Fibroblast of lung (primary cell): ENCODE results near the gene SOX12. TPM values are rescaled to one million over a fixed set of nuclear protein-coding genes. Genes with fewer than 3 reads are reported as not detected.

Experiments
- DNase-seq, 2 donors: peaks; one replicate each; pipeline versions ENCODE4 v3.0.0 to v3.0.0-alpha.2; 2010; ENCODE audit warnings: low read depth in 2 of 2
- H2AFZ ChIP-seq: 2 replicates; pipeline ENCODE4 v1.5.1; 2012; ENCODE audit warnings: low read length, control low read depth, inconsistent platforms
- H3K27ac ChIP-seq: 2 replicates; pipeline ENCODE4 v1.5.1; 2011; ENCODE audit warnings: low read length, control low read depth; ENCODE audit not compliant: insufficient read depth
- H3K27me3 ChIP-seq: 2 replicates; pipeline ENCODE4 v1.5.1; 2011; ENCODE audit warnings: mild to moderate bottlenecking, low read length; ENCODE audit not compliant: control insufficient read depth, insufficient read depth
- H3K36me3 ChIP-seq: 2 replicates; pipeline ENCODE4 v1.5.1; 2011; ENCODE audit warnings: low read length; ENCODE audit not compliant: control insufficient read depth, insufficient read depth
- H3K4me1 ChIP-seq: 2 replicates; pipeline ENCODE4 v1.5.1; 2011; ENCODE audit warnings: low read length; ENCODE audit not compliant: control insufficient read depth, insufficient read depth; ENCODE audit errors: extremely low read depth
- H3K4me2 ChIP-seq: 2 replicates; pipeline ENCODE4 v1.5.1; 2011; ENCODE audit warnings: low read length, control low read depth; ENCODE audit not compliant: insufficient read depth; ENCODE audit errors: extremely low read depth
- H3K4me3 ChIP-seq, 4 experiments: fragments of 200-600 bp in 1 of 4; sonication (generic) in 1 of 4; replicated peaks in 1 of 4; 2 replicates each; pipeline ENCODE4 v1.5.1; 2011 to 2016; ENCODE audit warnings: low read length in 4 of 4, low read depth in 3 of 4, mild to moderate bottlenecking in 3 of 4, control low read depth in 2 of 4, inconsistent platforms in 1 of 4, mixed read lengths in 1 of 4; ENCODE audit not compliant: insufficient read depth in 1 of 4; ENCODE audit errors: control extremely low read depth in 1 of 4
- H3K79me2 ChIP-seq: 2 replicates; pipeline ENCODE4 v1.5.1; 2012; ENCODE audit warnings: mild to moderate bottlenecking, low read length, inconsistent platforms; ENCODE audit not compliant: control insufficient read depth, insufficient read depth
- H3K9ac ChIP-seq: 2 replicates; pipeline ENCODE4 v1.5.1; 2011; ENCODE audit warnings: mild to moderate bottlenecking, low read length, control low read depth; ENCODE audit not compliant: insufficient read depth
- H3K9me3 ChIP-seq: 2 replicates; pipeline ENCODE4 v1.5.1; 2012; ENCODE audit warnings: low read depth, low read length; ENCODE audit not compliant: control insufficient read depth, insufficient read depth
- H4K20me1 ChIP-seq: 2 replicates; pipeline ENCODE4 v1.5.1; 2011; ENCODE audit warnings: low read length; ENCODE audit not compliant: control insufficient read depth, insufficient read depth; ENCODE audit errors: extremely low read depth
- EZH2 ChIP-seq: IDR thresholded peaks from 2 replicates; pipeline ENCODE4 v1.5.1; 2012; ENCODE audit warnings: low read length, control low read depth, mild to moderate bottlenecking; ENCODE audit errors: missing control alignments
- polyA plus RNA-seq, 2 donors: library from polyadenylated mRNA; depleted of rRNA in 1 of 2; stranded (reverse) in 1 of 2; unstranded in 1 of 2; fragments of >200 nt; gene quantifications; 2 replicates each; pipeline ENCODE4 v1.2.1, GENCODE V29; 2011 to 2012; ENCODE audit warnings: missing spikeins in 1 of 2
- total RNA-seq: library from RNA; depleted of rRNA; stranded (reverse); fragments of >200 nt; gene quantifications from 2 replicates; pipeline ENCODE4 v1.2.1, GENCODE V29; 2014
- TF ChIP-seq, protein P1 (sequence below), 2 donors: IDR thresholded peaks in 1 of 2; conservative IDR thresholded peaks in 1 of 2; 1 replicate in 1 of 2; 2 replicates in 1 of 2; pipeline ENCODE4 v1.5.1; 2011 to 2012; ENCODE audit warnings: low read length in 2 of 2, control low read depth in 1 of 2, inconsistent platforms in 1 of 2, low read depth in 1 of 2, mild to moderate bottlenecking in 1 of 2

Gene SOX12
- total and polyA plus RNA-seq, 2 donors (not counting 1 experiment from before 2014, with no cell fraction given) = 4.0 to 7.3 TPM

DNA sequence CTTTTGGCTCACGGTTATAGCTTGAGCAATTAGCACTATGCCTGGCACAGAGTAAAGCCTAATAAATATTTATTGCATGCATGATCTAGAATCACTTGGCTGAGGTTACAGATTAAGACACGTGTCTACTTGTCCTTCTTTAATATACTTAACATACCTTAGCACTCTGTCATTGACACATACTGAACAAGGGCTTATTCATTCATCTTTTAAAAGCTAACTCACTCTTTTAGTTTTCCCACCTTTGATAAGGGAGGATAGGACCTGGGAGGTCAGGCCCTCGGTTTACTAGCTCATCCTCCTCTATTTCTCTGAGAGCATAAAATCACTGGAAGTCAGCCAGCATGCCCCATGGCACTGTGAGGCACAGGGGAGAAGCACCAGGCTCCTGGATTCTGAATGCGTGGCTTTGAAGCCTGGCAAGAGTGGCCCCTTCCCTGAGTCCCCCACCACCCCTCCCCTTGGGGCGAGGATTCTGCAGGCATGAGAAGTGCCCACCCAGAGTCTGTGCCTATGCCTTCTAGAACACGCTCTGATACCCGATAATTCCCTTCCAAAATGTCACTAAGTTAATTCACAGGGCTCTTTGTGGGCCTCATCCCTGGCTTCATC, 16.8 kb upstream of the SOX12 start:
- DNase-seq = no peak
- Histone ChIP-seq H3K9ac (no peak overlapping the region), H3K4me2 (no peak overlapping the region), H3K36me3 (no peaks in the 10 kb centered on the region), H3K79me2 (no peaks in the 10 kb centered on the region), H4K20me1 (no peaks in the 10 kb centered on the region), H3K27me3 (no peaks in the 10 kb centered on the region), H3K9me3 (no peaks in the 10 kb centered on the region), H2AFZ (no peak overlapping the region), H3K27ac (peak overlapping the region; percentile 97), H3K4me3 (no peak overlapping the region), H3K4me1 (peaks cover 9% of the 10 kb centered on the region)
- TF ChIP-seq, protein P1, sequence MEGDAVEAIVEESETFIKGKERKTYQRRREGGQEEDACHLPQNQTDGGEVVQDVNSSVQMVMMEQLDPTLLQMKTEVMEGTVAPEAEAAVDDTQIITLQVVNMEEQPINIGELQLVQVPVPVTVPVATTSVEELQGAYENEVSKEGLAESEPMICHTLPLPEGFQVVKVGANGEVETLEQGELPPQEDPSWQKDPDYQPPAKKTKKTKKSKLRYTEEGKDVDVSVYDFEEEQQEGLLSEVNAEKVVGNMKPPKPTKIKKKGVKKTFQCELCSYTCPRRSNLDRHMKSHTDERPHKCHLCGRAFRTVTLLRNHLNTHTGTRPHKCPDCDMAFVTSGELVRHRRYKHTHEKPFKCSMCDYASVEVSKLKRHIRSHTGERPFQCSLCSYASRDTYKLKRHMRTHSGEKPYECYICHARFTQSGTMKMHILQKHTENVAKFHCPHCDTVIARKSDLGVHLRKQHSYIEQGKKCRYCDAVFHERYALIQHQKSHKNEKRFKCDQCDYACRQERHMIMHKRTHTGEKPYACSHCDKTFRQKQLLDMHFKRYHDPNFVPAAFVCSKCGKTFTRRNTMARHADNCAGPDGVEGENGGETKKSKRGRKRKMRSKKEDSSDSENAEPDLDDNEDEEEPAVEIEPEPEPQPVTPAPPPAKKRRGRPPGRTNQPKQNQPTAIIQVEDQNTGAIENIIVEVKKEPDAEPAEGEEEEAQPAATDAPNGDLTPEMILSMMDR (conservative IDR thresholded peaks at IDR 0.05 in 1 of 2, IDR thresholded peaks at IDR 0.05 in 1 of 2; ENCODE audit: low read depth in 1 of 2, low read length in 2 of 2) = no peak
- no peak for TF ChIP-seq EZH2

DNA sequence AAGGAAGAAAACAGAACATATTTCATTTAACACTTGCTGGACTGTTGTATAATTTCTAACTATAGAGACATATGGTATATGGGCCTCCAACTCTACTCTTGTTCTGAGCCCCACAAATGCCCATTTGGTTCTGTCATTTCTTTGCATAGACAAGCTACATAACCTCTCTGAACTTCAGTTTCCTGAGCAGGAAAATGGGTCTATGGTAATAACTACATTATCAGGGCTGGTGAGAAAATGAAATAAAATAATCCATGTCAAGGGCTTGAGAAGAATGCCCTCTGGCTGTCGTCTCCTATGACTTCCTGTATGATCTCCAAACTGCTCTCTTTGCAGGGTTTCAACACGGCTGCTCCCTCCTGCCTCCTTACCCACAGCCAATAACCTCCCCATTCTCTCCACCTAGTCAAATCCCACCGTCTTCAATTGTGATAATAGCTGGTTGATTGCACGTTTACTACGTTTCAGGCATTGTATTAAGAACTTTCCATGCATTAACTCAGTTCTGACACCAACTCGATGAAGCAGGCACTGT, 16.0 kb upstream of the SOX12 start:
- TF ChIP-seq EZH2 = no peak
- TF ChIP-seq, protein P1 (conservative IDR thresholded peaks at IDR 0.05 in 1 of 2, IDR thresholded peaks at IDR 0.05 in 1 of 2; ENCODE audit: low read depth in 1 of 2, low read length in 2 of 2) = peak in 1 of 2 donors; percentile 30
- Histone ChIP-seq H3K4me3 (peak overlapping the region; percentile 20 to 65 (median 48)), H3K27me3 (no peaks in the 10 kb centered on the region), H3K27ac (peak overlapping the region; percentile 97), H3K36me3 (no peaks in the 10 kb centered on the region), H3K4me2 (peak overlapping the region; percentile 86), H4K20me1 (no peaks in the 10 kb centered on the region), H3K9ac (peak overlapping the region; percentile 75), H3K4me1 (peaks cover 11% of the 10 kb centered on the region), H2AFZ (peak overlapping the region; percentile 52), H3K79me2 (no peaks in the 10 kb centered on the region), H3K9me3 (no peaks in the 10 kb centered on the region)
- peak in 1 of 2 donors; percentile 76 for DNase-seq

DNA sequence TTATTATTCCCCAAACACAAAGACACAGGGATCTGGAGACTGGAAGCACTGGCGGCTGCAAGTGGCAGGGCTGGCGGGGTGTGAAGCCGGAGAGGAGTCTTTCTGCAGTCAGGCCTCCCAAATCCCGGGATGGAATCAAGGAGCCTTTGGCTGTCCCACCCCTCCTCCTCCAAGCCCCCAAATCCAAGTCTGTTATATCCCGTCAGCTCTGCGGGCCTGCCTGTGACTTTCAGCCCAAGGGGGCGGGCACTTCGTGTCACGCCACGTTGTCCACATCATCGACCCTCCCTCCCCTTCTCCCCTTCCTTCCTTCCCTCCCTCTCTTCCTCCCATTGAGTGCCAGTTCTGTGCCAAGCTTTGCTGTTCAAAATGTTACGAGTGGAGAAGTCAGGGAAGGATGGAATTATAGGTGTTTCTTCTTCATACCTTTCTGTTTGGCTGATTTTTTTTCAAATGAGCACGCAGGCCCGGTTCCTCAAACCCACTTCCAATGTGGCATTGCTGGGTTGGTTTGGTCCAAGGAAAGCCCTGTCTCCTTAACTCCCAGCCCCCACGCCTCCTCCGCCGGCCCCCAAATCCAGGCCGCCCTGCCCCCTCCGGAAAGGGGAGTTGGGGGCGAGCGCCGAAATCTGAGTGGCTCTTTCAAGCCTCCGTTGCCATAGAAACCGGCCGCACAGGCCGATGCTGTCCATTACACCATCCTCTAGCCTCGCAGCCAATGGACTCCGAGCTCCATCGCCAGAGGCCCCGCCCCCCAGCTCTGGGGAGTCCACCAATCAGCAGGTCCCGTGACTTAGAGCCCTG, 15.3 kb upstream of the SOX12 start:
- peak overlapping the region; percentile 75 for H3K9ac ChIP-seq
- DNase-seq = peak; percentile 100

More for the DNA sequence above, 15.3 kb upstream of the SOX12 start:
- H3K27ac ChIP-seq = peak overlapping the region; percentile 97
- H3K4me1 ChIP-seq = peaks cover 11% of the 10 kb centered on the region
- H3K4me3 ChIP-seq = peak overlapping the region; percentile 34 to 65 (median 52)
- TF ChIP-seq, protein P1 (conservative IDR thresholded peaks at IDR 0.05 in 1 of 2, IDR thresholded peaks at IDR 0.05 in 1 of 2; ENCODE audit: low read depth in 1 of 2, low read length in 2 of 2) = no peak
- no peak for TF ChIP-seq EZH2
- H3K9me3 ChIP-seq = no peaks in the 10 kb centered on the region
- H3K4me2 ChIP-seq = peak overlapping the region; percentile 86
- H2AFZ ChIP-seq = peak overlapping the region; percentile 52
- no peaks in the 10 kb centered on the region for H3K36me3 ChIP-seq
- H4K20me1 ChIP-seq = no peaks in the 10 kb centered on the region
- no peaks in the 10 kb centered on the region for H3K27me3 ChIP-seq
- no peaks in the 10 kb centered on the region for H3K79me2 ChIP-seq
